Left lobe of liver (tissue), 2 donors: Measurements from ENCODE around the gene FHIT. TPM values are rescaled to one million over a fixed set of nuclear protein-coding genes. Genes with fewer than 3 reads are reported as not detected.

ENCODE experiments used
- ATAC-seq: fragments of 200-7000 bp; cut with Tn5 transposase; one replicate; pipeline ENCODE4 v1.9.1; 2020; ENCODE audit warnings: mild to moderate bottlenecking, moderate library complexity
- DNase-seq: peaks from one replicate; pipeline ENCODE4 v3.0.0-alpha.2; 2020; ENCODE audit warnings: low spot score
- total RNA-seq: library from RNA; stranded (reverse); gene quantifications from one replicate; pipeline ENCODE4 v1.2.1, GENCODE V29; 2021
- donor health status: DM: no; HTN: no; CAD: no; lungs with moderate emphysema.
- donor health status: DM: no; HTN: yes; CAD: no.

Gene FHIT
- total RNA-seq, 1 donor from 2014 or later = 5.1 TPM

DNA sequence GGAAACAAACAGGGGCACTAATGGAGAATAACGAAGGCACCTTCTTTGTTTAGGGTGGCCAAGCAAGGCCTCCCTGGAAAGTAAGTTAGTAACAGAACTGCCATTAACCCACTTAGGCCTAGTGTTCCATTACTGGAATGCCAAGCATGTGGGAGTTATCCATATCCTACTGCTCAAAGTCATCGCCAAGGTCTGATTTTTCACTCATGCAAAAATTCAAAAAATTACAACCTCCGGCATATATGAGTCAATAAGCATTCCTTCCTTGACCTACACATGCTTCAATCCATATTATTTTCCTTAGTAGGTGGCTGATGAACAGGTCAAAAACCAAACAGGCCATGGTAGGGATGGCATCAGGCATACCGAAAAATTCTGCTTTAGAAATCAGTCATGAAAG lies 1097.2 kb downstream of the FHIT start:
- no peak for DNase-seq
- no peak for ATAC-seq

DNA sequence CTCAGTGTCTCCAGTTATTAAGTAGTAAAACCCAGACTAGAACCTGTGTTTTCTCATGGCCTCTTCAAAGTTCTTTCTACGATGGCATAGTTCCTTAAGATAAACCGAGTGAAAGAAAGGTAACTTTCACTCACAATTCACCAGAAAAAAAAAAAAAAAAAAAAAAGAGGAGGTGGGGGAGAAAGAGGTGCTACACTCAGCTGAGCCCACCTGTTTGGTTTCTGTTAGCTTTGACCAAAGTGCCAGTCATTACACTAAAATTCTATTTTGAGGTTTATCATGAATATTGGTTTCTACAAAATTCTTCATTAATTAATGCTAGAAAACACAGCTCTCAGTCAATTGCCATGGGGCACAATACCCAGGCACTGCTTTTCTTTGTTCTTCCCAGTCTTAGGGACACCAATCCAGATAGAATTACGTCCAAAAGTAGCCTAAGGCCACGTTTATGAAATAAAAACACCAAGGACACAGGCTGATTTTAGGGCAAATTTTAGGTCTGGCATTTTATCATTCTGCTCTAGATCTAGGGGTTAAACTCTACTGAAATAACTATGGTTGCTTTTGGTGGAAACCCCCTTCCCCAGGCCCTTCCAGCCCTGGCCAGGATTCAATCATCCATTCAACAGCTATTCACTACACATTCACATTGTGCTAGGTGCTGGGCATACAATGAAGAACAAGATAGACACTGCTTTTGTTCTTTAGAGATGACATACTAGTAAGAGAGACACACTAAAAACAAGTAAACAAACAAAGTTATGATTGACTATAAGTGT lies 1097.8 kb downstream of the FHIT start:
- ATAC-seq (no peak), DNase-seq (no peak)

DNA sequence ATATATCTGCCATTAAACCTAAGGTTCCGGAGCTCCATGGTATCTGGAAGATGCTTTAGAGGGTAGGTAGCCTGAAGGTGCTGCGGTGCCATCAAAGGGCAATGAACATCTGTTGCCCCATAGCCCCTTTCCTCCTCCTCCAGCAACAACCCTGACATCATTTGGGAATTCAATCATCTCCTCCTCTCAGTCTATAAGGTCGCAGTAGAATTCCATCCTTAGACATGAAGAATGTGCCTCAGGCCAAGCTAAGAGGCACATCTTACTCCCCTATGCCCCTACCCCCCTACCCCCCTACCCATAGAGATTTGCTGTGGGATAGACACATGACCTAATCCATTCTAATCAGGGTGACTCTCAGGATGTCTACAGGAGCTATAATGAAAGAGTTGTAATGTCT lies 1101.8 kb downstream of the FHIT start:
- ATAC-seq = no peak
- no peak for DNase-seq

DNA sequence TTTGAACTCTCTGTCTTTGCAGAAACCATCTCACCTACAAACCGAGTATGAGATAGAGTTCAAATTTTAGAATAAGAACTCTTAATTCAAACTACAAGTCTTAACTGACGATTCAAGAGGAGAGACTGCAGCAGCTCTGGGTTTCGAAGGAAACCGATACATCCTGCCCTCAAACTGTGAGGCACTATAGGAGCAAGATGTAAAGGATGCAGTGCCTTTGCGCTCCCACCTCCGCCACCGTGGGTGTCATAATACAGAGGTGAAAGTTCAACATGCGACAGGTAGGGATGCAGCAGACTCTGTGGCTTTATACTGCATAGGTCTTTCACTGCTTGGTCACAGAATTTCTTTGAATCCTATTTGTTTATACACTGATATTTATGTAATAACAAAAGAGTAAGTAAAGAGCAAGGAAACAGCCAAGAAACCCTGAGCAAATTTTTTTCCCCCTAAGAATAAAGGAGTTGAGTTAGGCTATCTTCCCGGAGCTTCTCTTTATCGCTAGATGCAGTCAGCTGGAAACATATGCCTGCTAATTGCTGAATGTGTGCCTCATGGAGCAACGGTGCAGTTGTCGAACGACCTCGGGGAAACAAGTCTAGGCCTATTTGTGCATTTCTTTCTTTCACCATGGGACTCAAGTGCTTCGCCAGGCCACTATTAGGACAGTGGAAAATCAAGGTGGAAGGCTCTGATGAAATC lies 1103.9 kb downstream of the FHIT start:
- DNase-seq (no peak), ATAC-seq (no peak)

DNA sequence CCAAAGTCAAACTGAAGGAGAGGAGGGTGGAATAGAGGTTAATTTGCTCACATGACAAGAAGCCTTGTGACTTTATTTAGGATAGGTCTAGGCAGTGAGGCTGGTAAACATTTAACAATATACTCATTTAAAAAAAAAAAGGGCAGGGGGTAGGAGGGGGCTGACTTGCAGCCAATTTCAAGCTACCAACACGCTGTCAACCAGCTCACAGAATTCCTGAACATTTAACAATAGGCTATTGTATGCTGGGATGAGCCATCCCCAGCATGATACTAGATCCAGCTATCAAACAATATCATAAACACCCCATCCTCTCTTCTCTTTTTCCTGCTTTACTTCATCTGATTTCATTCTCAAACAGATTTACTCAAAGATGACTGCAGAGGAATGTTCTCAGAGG lies 1105.1 kb downstream of the FHIT start:
- ATAC-seq = no peak
- DNase-seq = no peak

DNA sequence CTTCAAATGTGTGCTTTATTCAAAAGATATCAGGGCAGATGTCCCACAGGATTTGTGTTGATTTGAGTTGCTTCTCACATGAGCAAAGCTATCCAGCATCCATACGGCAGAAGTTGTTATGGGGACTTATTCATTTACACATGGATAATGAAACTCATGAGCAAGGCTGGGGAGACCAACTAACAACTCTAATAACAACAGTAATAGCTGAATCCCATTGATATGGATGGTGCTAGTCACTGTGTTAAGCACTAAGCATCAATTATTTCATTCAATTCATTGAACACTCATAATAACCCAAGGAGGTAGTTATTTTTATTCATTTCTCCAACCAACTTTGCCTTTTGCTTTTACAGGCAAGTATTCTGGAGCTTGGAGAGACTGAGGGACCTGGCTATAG lies 1107.2 kb downstream of the FHIT start:
- ATAC-seq = no peak
- no peak for DNase-seq

DNA sequence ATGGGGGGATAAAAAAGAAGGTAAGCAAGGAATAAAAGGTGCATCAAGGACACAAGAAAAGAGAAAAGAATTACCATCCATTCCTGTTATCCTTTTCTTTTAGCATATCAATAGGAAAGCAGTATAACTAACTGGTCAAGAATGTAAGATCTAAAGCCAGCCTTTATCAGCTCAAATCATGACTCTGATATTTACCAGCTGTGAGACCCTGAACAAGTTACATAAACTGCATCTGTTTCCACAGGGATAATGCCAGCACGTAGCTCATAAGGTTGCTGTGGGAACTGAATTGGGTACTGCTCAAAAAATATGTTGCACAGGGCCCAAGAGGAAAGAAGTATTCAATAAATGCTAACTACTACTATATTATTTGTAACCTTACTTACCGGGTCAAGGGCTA lies 1109.2 kb downstream of the FHIT start:
- DNase-seq (no peak), ATAC-seq (no peak)

DNA sequence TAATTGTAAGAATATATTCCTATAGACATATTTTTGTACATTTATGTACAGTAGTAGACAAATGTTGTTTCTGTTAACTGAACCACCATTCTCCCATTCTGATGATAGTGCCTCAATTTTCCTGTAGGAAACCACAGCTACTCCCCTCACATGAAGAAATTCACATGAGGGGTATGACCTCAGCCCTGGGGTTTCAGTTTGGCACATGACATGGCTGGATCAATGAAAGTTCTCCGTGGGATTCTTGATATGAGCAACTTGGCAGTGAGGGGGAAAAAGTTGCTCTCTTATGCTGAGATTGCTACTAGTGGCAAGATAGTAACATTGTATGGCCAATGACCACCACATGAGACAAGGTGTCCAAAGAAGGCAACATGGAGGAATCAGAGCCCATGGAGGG lies 1111.1 kb downstream of the FHIT start:
- DNase-seq (no peak), ATAC-seq (no peak)

DNA sequence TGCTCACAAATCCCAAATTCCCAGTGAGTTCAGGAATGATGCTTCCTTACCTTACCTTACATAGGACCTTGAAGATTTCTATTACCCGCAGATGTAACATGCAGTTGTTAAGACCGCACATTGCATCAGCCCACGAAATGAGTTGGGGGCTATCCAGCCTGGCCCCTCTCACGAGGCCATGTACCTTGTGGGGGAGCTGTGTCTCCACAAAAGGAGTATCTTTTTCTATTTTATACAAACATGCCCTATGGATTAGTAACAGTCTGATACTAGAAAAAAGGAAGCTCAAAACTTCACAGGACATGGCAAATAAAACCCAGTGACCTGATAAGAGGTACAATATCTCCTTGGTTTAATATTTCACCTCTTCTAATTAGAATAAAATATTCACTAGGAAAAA lies 1114.7 kb downstream of the FHIT start:
- ATAC-seq (no peak), DNase-seq (no peak)

DNA sequence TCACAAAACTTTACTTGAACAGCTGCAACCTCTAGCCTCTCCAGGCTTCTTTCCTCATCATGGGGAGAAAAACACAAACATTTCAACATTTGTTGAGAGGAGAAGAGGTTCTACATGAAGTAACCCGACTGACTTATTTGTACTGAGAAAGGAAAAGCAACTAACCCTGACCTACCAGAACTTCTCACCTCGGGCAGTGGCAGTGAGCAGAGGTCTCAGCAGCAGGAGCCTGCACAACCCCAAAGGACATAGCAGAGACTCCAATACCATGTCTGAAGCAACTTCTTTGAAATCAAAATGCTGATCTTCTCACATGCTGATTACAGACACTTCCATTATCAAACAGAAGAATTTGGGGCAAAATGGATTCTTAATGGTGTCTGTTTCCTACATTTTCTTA lies 1115.8 kb downstream of the FHIT start:
- ATAC-seq (no peak), DNase-seq (no peak)

DNA sequence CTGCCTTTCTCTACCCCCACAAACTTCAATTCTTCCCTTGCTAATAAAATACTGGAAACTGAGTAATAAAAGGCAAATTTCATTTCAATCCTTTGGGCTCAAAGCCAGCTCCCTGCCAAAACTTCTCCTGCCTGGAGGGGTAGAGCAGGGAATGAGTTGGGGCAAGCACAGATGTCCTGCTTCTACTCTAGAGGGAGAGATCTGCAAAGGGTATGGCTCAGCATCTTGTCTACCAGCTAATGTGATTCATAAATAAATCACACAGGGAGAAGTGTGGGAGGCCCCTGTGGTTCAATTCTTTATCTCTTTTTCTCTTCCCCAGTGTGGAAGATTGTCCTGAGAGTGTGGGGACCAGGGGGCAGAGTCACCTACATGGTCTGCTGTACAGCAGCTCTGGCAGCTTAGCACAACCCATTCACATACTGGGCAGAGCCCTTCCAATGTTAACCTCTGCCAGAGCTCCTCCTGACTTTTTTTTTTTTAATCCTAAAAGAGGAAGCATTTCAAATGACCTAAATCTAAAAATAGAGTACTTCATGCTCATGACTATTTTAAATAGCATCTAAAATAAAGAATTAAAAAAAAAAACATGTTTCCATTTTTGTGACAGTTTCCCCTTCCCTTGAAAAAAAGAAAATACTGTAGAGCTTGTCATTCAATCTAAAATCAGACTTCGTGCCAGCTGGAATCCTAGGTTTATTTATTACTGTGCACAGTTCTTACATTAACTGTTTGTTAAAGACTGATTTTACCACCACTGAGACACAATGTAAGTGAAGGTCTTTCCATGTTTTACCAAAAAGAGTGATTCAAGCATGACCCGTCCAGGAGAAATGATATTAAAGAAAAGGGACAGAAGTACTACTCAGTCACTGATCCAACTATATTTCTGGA lies 1117.7 kb downstream of the FHIT start:
- ATAC-seq = no peak
- DNase-seq = no peak

DNA sequence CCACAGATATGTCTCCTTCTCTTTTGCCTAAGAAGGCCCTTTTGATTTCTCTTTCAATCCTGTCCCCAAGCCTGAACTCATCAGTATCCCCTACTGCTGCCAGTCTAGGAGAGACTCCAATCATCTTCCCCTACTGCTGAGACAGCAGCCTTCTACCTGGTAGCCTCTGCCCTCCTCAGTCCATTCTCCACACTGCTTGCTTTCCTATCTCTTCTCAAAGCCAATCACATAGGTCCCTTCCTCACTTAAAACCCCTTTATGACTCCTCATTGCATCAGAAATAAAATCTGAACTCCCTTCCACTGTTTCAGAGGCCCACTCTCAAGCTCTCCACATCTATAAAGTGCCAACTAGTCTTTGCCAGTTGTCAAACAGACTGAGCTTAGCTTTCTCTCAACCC lies 1119.6 kb downstream of the FHIT start:
- ATAC-seq = no peak
- DNase-seq = no peak

DNA sequence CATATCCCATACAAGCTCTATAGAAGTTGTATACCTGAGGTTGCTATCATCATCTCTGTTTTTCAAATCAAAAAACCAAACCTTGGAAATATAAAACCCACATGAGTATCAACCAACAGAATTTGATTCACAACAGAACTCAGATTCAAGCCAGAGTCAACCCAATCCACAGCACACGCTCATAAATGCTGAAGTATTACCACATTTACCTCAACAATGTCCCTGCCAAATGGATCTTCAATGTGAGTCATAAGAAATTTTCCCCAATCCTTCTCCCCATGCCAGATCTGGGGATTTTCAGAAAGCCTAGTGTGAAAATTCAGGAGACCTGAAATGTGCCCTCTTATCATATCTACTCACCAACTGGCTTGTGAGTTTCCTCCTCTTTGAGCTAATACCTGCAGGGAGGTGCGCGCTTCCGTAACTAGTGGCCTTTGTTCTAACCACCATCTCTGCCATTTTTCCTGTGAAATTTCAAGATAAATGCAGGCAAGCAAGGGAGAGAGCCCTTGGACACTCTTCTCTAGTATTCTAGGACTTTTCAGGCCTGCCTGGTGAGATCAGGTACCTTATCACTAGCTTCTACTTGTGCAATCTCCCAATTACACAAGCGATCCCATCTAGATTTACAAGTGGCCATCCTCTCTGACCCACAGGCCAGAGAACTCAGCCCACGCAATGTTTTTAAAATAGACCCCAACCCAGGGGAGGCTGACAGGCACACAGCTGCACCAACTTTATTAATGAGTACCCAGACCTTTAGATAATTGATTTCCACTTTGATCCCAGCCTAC lies 1124.5 kb downstream of the FHIT start:
- no peak for DNase-seq
- ATAC-seq = no peak

DNA sequence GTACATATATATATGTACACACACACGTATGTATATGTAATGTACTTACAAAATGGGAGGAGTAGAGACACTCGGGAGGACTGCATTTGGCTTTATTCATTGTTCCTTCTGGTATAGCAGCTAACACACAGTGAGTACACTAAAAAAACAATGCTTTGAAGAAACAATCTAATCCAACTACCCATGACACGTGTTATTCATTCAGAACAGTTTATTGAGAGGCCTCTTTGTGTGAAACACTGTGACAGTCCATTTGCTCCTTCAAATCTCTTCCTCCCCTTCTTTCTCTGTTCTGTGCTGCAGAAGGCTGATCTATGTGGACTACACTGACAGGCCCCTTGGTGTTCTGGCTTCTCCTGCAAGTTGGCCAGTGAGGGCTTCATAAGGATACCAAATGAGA lies 1125.6 kb downstream of the FHIT start:
- DNase-seq (no peak), ATAC-seq (no peak)

DNA sequence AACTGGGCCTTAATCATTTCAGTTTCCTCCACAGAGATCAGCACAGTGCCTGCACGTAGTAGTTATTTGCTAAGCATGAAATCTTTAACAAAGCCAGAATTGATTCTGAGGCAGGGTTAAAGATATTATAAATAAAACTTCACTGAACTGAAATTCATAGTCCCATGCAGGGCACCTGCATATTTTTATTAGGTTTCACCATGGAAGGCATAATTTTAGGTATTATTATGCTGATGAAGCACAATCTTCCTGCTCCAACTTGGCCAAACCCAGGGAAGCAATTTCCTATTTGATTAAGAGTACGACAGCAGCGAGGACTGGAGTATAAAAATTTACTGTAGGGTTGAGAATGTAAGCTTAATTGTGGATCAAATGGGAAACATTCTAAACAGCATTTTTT lies 1131.0 kb downstream of the FHIT start:
- DNase-seq (no peak), ATAC-seq (no peak)

DNA sequence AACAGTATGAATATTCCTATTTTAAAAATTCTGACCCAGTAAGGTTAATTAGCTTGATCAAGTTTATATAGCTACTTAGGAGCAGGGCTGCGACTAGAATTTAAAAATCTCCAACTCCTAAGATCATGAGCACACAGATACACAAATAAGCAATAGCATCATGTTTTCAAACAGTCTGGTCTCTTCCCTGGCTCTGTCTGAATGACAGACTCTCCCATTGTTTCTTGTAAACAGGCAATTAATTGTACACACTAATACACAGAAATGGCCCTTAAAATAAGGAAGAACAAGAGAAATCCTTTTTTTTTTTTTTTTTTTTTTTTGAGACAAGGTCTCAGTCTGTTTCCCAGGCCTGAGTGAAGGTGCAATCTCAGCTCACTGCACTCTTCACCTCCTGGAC lies 1137.1 kb downstream of the FHIT start:
- DNase-seq (no peak), ATAC-seq (no peak)

DNA sequence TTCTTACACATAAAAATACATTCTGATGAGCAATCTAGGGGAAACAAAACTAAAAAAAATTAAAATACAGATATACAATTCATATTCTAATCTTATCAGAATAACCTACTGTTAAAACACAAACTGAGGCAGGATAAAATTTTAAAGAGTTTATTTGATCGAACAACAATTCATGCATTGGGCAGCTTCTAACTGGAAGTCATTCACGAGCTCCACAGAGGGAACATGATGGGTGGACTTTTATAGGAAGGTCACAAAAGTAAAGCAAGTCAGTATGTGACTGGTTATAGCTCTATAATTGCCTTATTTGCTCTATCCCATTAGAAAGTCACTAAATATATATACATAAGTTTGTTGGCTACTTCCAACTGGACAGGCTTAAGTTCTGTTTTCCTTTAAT lies 1144.0 kb downstream of the FHIT start:
- DNase-seq = no peak

DNA sequence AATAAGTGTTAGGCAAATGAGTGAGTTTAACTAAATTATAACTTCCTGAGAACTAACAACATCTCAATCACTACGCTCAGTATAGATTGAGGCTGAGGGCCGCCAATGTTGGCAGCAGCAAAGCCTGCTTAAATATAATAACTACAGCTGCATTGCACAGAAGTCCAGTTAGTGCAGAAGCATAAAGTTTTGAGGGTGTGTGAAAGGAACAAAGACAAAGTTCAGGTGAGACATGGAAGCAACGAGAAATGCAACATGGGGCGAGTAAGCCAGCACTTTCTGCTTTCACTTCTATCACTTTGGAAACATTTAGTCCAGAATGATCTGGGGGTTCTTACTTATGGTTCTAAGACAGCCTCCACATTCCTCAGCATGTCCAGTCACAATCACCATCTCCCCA lies 1149.1 kb downstream of the FHIT start:
- ATAC-seq (no peak), DNase-seq (no peak)

More for the DNA sequence above, 1144.0 kb downstream of the FHIT start:
- ATAC-seq = no peak

DNA sequence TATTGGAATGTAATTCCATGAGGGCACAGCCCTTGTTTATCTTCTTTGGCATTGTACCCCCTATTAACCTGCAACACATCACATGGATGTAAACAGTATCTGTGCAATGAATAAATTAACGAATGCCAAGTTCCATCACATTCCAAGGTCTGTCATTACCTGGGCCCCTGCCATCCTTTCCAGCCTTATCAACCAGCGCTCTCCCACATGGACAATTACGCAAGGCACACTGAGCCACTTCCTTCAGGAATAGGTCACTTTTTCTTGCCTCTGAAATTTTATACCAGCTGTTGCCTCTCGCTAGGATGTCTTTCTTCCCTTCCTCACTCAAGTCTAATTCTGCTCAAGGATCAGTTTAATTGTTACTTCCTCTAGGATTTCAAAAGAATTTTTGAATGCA lies 1149.6 kb downstream of the FHIT start:
- DNase-seq (no peak), ATAC-seq (peak; percentile 28)

DNA sequence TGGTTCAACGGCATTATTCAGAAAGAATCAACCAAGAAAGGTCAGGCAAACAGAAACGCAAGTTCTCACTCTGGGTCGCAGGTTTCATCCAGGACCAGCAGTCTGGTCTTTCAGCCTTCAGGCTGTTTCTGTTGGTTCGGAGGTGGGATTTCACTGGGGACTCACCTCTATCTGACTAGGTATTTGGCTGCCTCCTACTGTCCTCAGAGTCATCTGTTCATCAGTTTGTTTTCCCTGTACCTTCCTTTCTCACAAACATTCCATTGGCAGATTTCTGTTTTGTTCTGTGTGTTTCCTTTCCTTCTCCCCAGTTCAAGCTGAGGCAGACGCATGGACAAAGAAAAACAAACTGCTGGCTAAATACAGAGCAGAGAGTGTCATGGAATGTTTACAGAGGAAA lies 1154.8 kb downstream of the FHIT start:
- ATAC-seq = no peak
- no peak for DNase-seq

DNA sequence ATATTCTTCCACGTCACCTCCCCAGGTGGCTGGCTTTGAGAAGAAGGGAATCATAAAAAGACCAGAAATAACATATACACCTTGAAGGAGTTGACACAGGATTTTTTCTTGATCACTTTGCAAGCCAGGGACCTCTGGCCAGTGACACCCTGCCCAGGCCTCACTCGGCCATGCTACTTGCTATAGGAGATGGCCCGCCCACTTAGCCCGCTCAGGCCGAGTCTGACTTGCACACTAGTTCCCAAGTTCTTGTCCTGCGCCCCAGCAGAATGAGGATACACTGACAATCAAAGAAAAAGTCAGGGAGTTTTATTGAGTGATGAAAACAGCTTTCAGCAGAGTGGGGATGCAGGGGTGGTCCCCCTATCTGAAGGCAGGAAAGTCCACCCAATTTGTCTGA lies 1155.3 kb downstream of the FHIT start:
- ATAC-seq (no peak), DNase-seq (no peak)
